ENCODE results near the gene IL16.
"Not testable (repeated sequence)": the region's sequence is repeated elsewhere in the genome, so short reads cannot be mapped to it uniquely, and the experiment has no call there.

Gene IL16

DNA sequence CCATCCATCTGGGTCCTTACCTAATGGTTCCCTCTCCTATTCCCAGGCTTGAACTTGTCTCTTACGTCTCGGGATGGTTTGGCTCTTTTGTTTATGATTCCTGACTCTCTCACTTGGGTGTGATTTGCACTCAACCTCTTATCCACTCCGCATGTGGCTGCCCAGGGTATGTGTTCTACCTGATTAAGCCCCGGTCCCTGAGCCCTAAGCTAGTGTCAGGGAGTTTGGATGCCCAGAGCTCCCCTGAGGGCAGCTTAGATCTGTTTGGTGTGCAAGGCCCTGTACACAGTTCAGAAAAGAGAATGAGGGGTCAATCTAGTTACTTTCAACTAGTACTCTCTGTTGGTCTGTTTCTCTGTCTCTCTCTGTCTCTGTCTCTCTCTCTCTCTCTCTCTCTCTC lies 143.2 kb downstream of the IL16 start:
- no peak for TF ChIP-seq EZH2 (IDR thresholded peaks at IDR 0.05)
- TF ChIP-seq POLR2AphosphoS5 (IDR thresholded peaks at IDR 0.05; ENCODE audit: borderline replicate concordance, low read depth, low read length): no peak
- no peak for TF ChIP-seq FOXP2 (optimal IDR thresholded peaks at IDR 0.05; ENCODE audit: control extremely low read depth, extremely low read length, insufficient read depth)
- H3K4me3 ChIP-seq: no peak overlapping the region
- no peak overlapping the region for H3K9ac ChIP-seq (ENCODE audit: insufficient read length)

GRCh38 chr15:81341351-81341750 lies 144.7 kb downstream of the IL16 start:
- H3K9me3 ChIP-seq (ENCODE audit: low read depth, low read length): no peaks in the 10 kb centered on the region
- TF ChIP-seq FOXP2 (optimal IDR thresholded peaks at IDR 0.05; ENCODE audit: control extremely low read depth, extremely low read length, insufficient read depth): no peak
- TF ChIP-seq EZH2 (IDR thresholded peaks at IDR 0.05): no peak
- TF ChIP-seq POLR2AphosphoS5 (IDR thresholded peaks at IDR 0.05; ENCODE audit: borderline replicate concordance, low read depth, low read length): no peak
- H3K9ac ChIP-seq (ENCODE audit: insufficient read length): no peak overlapping the region
- no peak overlapping the region for H3K27ac ChIP-seq
- DNase-seq (ENCODE audit: low read depth, low spot score): no peak
- no peaks in the 10 kb centered on the region for H3K36me3 ChIP-seq (ENCODE audit: insufficient read depth, low read length)
- no peak overlapping the region for H3K4me3 ChIP-seq

More for the DNA sequence above, 143.2 kb downstream of the IL16 start:
- no peaks in the 10 kb centered on the region for H3K9me3 ChIP-seq (ENCODE audit: low read depth, low read length)
- H3K36me3 ChIP-seq (ENCODE audit: insufficient read depth, low read length): no peaks in the 10 kb centered on the region
- no peak for DNase-seq (ENCODE audit: low read depth, low spot score)
- H3K27ac ChIP-seq: no peak overlapping the region

DNA sequence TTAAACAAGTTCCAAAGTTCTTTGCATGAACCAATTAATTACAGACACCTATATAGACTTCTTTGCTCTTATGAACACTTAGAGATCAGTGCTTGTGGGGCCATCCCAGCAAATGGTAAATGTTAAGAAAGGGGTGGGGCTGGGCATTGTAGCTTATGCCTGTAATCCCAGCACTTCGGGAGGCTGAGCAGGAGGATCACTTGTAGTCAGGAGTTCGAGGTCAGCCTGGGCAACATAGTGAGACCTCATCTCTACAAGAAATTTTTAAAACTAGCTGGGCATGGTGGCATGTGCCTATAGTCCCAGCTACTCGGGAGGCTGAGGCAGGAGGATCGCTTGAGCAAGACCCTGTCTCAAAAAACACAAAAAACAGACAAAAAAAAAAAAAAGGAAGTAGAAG lies 146.7 kb downstream of the IL16 start:
- DNase-seq (ENCODE audit: low read depth, low spot score): no peak

DNA sequence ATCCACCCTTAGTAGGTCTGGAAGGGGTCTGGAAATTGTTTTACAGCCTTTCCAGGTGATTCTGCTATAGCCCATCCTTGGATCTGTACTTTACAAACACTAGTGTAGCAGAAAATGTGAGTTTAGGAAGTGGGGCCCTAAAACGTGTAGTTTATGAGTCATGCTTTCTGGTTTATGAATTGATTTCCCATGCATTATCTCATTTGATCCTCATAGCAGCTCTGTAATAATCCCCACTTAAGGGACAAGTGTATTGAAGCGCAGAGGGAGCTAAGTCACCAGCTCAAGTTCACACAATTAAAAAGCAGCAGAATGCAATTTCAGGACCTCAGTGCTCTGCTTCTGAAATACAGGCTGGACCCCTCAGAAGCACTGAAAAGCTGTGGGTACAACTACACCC lies 149.9 kb downstream of the IL16 start:
- DNase-seq (ENCODE audit: low read depth, low spot score): no peak
- Histone ChIP-seq H3K36me3 (ENCODE audit: insufficient read depth, low read length) (no peaks in the 10 kb centered on the region), H3K27ac (no peak overlapping the region), H3K4me3 (no peak overlapping the region), H3K9ac (ENCODE audit: insufficient read length) (no peak overlapping the region), H3K9me3 (ENCODE audit: low read depth, low read length) (no peaks in the 10 kb centered on the region)
- no peak for TF ChIP-seq POLR2AphosphoS5 (IDR thresholded peaks at IDR 0.05; ENCODE audit: borderline replicate concordance, low read depth, low read length)

More for the DNA sequence above, 146.7 kb downstream of the IL16 start:
- Histone ChIP-seq H3K4me3 (no peak overlapping the region), H3K9ac (ENCODE audit: insufficient read length) (no peak overlapping the region), H3K27ac (no peak overlapping the region), H3K36me3 (ENCODE audit: insufficient read depth, low read length) (no peaks in the 10 kb centered on the region), H3K9me3 (ENCODE audit: low read depth, low read length) (no peaks in the 10 kb centered on the region)
- TF ChIP-seq FOXP2 (optimal IDR thresholded peaks at IDR 0.05; ENCODE audit: control extremely low read depth, extremely low read length, insufficient read depth): no peak
- no peak for TF ChIP-seq EZH2 (IDR thresholded peaks at IDR 0.05)
- no peak for TF ChIP-seq POLR2AphosphoS5 (IDR thresholded peaks at IDR 0.05; ENCODE audit: borderline replicate concordance, low read depth, low read length)

- Histone ChIP-seq H3K36me3 (ENCODE audit: insufficient read depth, low read length) (no peaks in the 10 kb centered on the region), H3K27ac (no peak overlapping the region), H3K4me3 (no peak overlapping the region), H3K9me3 (ENCODE audit: low read depth, low read length) (no peaks in the 10 kb centered on the region), H3K9ac (ENCODE audit: insufficient read length) (no peak overlapping the region)
- no peak for TF ChIP-seq POLR2AphosphoS5 (IDR thresholded peaks at IDR 0.05; ENCODE audit: borderline replicate concordance, low read depth, low read length)
- TF ChIP-seq EZH2 (IDR thresholded peaks at IDR 0.05): no peak
- no peak for TF ChIP-seq FOXP2 (optimal IDR thresholded peaks at IDR 0.05; ENCODE audit: control extremely low read depth, extremely low read length, insufficient read depth)
- no peak for DNase-seq (ENCODE audit: low read depth, low spot score)
These were observed 151.2 kb downstream of the IL16 start for GRCh38 chr15:81347910-81348309.

DNA sequence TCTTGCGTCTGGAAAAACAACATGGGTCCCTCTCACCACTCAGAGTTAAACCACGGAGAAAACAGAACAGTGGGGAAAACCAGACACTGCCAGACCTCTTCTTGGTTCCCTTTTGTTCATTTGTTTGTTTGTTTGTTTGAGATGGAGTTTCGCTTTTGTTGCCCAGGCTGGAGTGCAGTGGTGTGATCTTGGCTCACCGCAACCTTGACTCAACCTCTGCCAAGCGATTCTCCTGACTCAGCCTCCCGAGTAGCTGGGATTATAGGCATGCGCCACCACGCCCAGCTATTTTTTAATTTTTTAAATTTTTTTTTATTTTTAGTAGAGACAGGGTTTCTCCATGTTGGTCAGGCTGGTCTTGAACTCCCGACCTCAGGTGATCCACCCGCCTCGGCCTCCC lies 152.0 kb downstream of the IL16 start:
- not testable (repeated sequence) for H3K9me3 ChIP-seq (ENCODE audit: low read depth, low read length); H3K27ac ChIP-seq; DNase-seq (ENCODE audit: low read depth, low spot score); H3K9ac ChIP-seq (ENCODE audit: insufficient read length); H3K4me3 ChIP-seq; H3K36me3 ChIP-seq (ENCODE audit: insufficient read depth, low read length)

- H3K27ac ChIP-seq: no peak overlapping the region
- no peak for DNase-seq (ENCODE audit: low read depth, low spot score)
- H3K4me3 ChIP-seq: no peak overlapping the region
- H3K9me3 ChIP-seq (ENCODE audit: low read depth, low read length): no peaks in the 10 kb centered on the region
- H3K36me3 ChIP-seq (ENCODE audit: insufficient read depth, low read length): no peaks in the 10 kb centered on the region
- TF ChIP-seq POLR2AphosphoS5 (IDR thresholded peaks at IDR 0.05; ENCODE audit: borderline replicate concordance, low read depth, low read length): no peak
- TF ChIP-seq EZH2 (IDR thresholded peaks at IDR 0.05): no peak
- no peak for TF ChIP-seq FOXP2 (optimal IDR thresholded peaks at IDR 0.05; ENCODE audit: control extremely low read depth, extremely low read length, insufficient read depth)
- H3K9ac ChIP-seq (ENCODE audit: insufficient read length): no peak overlapping the region
These were observed 152.6 kb downstream of the IL16 start for GRCh38 chr15:81349271-81349670.

DNA sequence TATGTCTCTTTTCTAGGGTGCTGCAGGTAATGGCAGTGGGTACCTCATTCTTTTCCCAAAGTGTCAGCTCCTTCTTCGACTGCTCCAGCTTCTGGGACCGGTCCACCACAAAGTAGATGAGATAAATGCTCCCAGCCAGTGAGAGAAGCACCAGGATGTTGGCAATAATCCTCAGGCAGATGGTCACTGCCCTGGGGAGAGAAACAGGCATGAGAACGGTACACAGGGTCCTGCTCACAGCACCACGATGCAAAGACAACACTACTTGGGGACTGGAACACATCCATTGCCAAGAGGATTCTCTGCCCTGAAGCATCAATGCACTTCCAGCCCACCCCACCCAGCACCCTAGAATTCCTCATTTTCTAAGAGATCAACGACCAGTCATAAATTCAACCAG lies 155.0 kb downstream of the IL16 start:
- no peak overlapping the region for H3K4me3 ChIP-seq
- no peak for DNase-seq (ENCODE audit: low read depth, low spot score)
- H3K9ac ChIP-seq (ENCODE audit: insufficient read length): no peak overlapping the region
- no peak overlapping the region for H3K27ac ChIP-seq
- no peaks in the 10 kb centered on the region for H3K9me3 ChIP-seq (ENCODE audit: low read depth, low read length)
- H3K36me3 ChIP-seq (ENCODE audit: insufficient read depth, low read length): no peaks in the 10 kb centered on the region
- no peak for TF ChIP-seq POLR2AphosphoS5 (IDR thresholded peaks at IDR 0.05; ENCODE audit: borderline replicate concordance, low read depth, low read length)
- no peak for TF ChIP-seq EZH2 (IDR thresholded peaks at IDR 0.05)
- no peak for TF ChIP-seq FOXP2 (optimal IDR thresholded peaks at IDR 0.05; ENCODE audit: control extremely low read depth, extremely low read length, insufficient read depth)

DNA sequence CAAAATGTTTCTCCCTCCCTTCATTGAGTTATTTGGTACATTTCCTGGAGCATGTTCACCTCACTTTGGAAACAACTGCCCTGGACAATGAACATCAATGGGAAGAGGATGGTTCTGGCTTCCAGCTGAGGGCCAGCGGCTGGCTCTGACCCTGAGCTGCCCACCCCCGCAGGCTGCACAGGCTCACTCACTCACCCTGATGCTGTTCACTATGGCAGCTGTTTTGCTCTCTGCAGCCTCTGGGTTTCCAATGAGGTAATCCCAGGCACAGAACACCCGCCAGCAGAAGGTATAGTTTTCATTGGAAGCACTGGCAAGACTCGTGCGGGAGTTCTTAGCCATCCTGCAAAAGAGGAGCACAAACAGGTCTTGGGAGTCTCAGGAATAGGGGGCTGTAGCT lies 159.6 kb downstream of the IL16 start:
- H3K27ac ChIP-seq: no peak overlapping the region
- no peaks in the 10 kb centered on the region for H3K36me3 ChIP-seq (ENCODE audit: insufficient read depth, low read length)
- no peak overlapping the region for H3K4me3 ChIP-seq
- no peak overlapping the region for H3K9ac ChIP-seq (ENCODE audit: insufficient read length)
- DNase-seq (ENCODE audit: low read depth, low spot score): no peak
- TF ChIP-seq POLR2AphosphoS5 (IDR thresholded peaks at IDR 0.05; ENCODE audit: borderline replicate concordance, low read depth, low read length) (no peak), FOXP2 (optimal IDR thresholded peaks at IDR 0.05; ENCODE audit: control extremely low read depth, extremely low read length, insufficient read depth) (no peak), EZH2 (IDR thresholded peaks at IDR 0.05) (no peak)
- H3K9me3 ChIP-seq (ENCODE audit: low read depth, low read length): no peaks in the 10 kb centered on the region

Measured in SK-N-MC (cell line).